ENCODE results near the gene GNAZ. TPM values are rescaled to one million over a fixed set of nuclear protein-coding genes. Genes with fewer than 3 reads are reported as not detected.
"Not testable (repeated sequence)": the region's sequence is repeated elsewhere in the genome, so short reads cannot be mapped to it uniquely, and the experiment has no call there.

GNAZ gene
- polyA plus RNA-seq, result under 1 TPM in 2 of 3 donors, not detected in 1; 0.50 to 0.96 TPM

GRCh38 chr22:23070418-23071229 is at the start of gene GNAZ:
Gene GNAZ, plus strand, starts transcription at chr22:23070519. Its CDS starts 25,177 bp downstream, at chr22:23095696.
- Mint-ChIP-seq H3K4me3 (peak within 1 kb of the TSS; percentile 85 to 91 (median 87)), H3K9me3 (no peaks in the 10 kb centered on the region), H3K36me3 (no peaks in the 10 kb centered on the region), H3K4me1 (peaks cover 22 to 40% of the 10 kb centered on the region in 2 donors), H3K27me3 (ENCODE audit: low read depth in 3 of 3) (peaks cover 4 to 8% (median 8%) of the 10 kb centered on the region in 3 donors), H3K27ac (peak within 1 kb of the TSS; percentile 53 to 83 (median 74))
- DNase-seq, result peak; percentile 23 to 25 (median 25)

GRCh38 chr22:23020659-23021293 is 49.5 kb upstream of the GNAZ start:
- no peak for DNase-seq
- Mint-ChIP-seq H3K36me3 (no peaks in the 10 kb centered on the region), H3K4me3 (no peak overlapping the region), H3K27me3 (ENCODE audit: low read depth in 3 of 3) (no peaks in the 10 kb centered on the region), H3K27ac (no peak overlapping the region), H3K9me3 (no peaks in the 10 kb centered on the region), H3K4me1 (peaks cover 0 to 7% of the 10 kb centered on the region in 2 donors)

- not testable (repeated sequence) for H3K9me3 Mint-ChIP-seq; H3K4me3 Mint-ChIP-seq; H3K4me1 Mint-ChIP-seq; DNase-seq; H3K27me3 Mint-ChIP-seq (ENCODE audit: low read depth in 3 of 3); H3K36me3 Mint-ChIP-seq; H3K27ac Mint-ChIP-seq
These were observed 48.5 kb upstream of the GNAZ start for GRCh38 chr22:23021660-23022353.

GRCh38 chr22:23023294-23023693 is 47.0 kb upstream of the GNAZ start:
- Mint-ChIP-seq H3K27ac (no peak overlapping the region), H3K27me3 (ENCODE audit: low read depth in 3 of 3) (peaks cover 0 to 2% (median 0%) of the 10 kb centered on the region in 3 donors), H3K36me3 (no peaks in the 10 kb centered on the region), H3K4me1 (no peaks in the 10 kb centered on the region), H3K9me3 (no peaks in the 10 kb centered on the region), H3K4me3 (no peak overlapping the region)
- DNase-seq, result no peak

GRCh38 chr22:23026777-23027176 is 43.5 kb upstream of the GNAZ start:
- no peaks in the 10 kb centered on the region for H3K36me3 Mint-ChIP-seq
- no peak for DNase-seq
- no peak overlapping the region for H3K4me3 Mint-ChIP-seq

GRCh38 chr22:23027849-23028248 is 42.5 kb upstream of the GNAZ start:
- not testable (repeated sequence) for H3K4me1 Mint-ChIP-seq; H3K27ac Mint-ChIP-seq; DNase-seq; H3K36me3 Mint-ChIP-seq; H3K4me3 Mint-ChIP-seq; H3K27me3 Mint-ChIP-seq (ENCODE audit: low read depth in 3 of 3); H3K9me3 Mint-ChIP-seq

More at GRCh38 chr22:23026777-23027176, 43.5 kb upstream of the GNAZ start:
- peak overlapping the region in 1 of 6 donors; percentile 9 for H3K27ac Mint-ChIP-seq
- H3K4me1 Mint-ChIP-seq, result no peaks in the 10 kb centered on the region
- H3K9me3 Mint-ChIP-seq, result no peaks in the 10 kb centered on the region
- peaks cover 0 to 7% (median 0%) of the 10 kb centered on the region in 3 donors for H3K27me3 Mint-ChIP-seq (ENCODE audit: low read depth in 3 of 3)

GRCh38 chr22:23029521-23030228 is 40.6 kb upstream of the GNAZ start:
- Mint-ChIP-seq H3K4me3 (no peak overlapping the region), H3K4me1 (no peaks in the 10 kb centered on the region), H3K27me3 (ENCODE audit: low read depth in 3 of 3) (peaks cover 0 to 7% (median 0%) of the 10 kb centered on the region in 3 donors), H3K36me3 (no peaks in the 10 kb centered on the region), H3K9me3 (no peaks in the 10 kb centered on the region), H3K27ac (no peak overlapping the region)
- no peak for DNase-seq

GRCh38 chr22:23031381-23031780 is 38.9 kb upstream of the GNAZ start:
- no peaks in the 10 kb centered on the region for H3K9me3 Mint-ChIP-seq
- peaks cover 0 to 7% (median 3%) of the 10 kb centered on the region in 3 donors for H3K27me3 Mint-ChIP-seq (ENCODE audit: low read depth in 3 of 3)
- no peak overlapping the region for H3K27ac Mint-ChIP-seq
- no peak overlapping the region for H3K4me3 Mint-ChIP-seq
- DNase-seq, result no peak
- H3K36me3 Mint-ChIP-seq, result no peaks in the 10 kb centered on the region
- no peaks in the 10 kb centered on the region for H3K4me1 Mint-ChIP-seq

- Mint-ChIP-seq H3K36me3 (no peaks in the 10 kb centered on the region), H3K27me3 (ENCODE audit: low read depth in 3 of 3) (peaks cover 2 to 6% (median 3%) of the 10 kb centered on the region in 3 donors), H3K9me3 (no peaks in the 10 kb centered on the region), H3K4me3 (no peak overlapping the region), H3K4me1 (no peaks in the 10 kb centered on the region), H3K27ac (no peak overlapping the region)
- DNase-seq, result no peak
These were observed 38.5 kb upstream of the GNAZ start for GRCh38 chr22:23031786-23032185.

GRCh38 chr22:23032658-23033057 is 37.7 kb upstream of the GNAZ start:
- no peaks in the 10 kb centered on the region for H3K36me3 Mint-ChIP-seq
- H3K9me3 Mint-ChIP-seq, result no peaks in the 10 kb centered on the region
- DNase-seq, result no peak
- no peaks in the 10 kb centered on the region for H3K4me1 Mint-ChIP-seq
- H3K27me3 Mint-ChIP-seq (ENCODE audit: low read depth in 3 of 3), result peaks cover 2 to 5% (median 3%) of the 10 kb centered on the region in 3 donors
- H3K4me3 Mint-ChIP-seq, result no peak overlapping the region
- no peak overlapping the region for H3K27ac Mint-ChIP-seq

- DNase-seq, result no peak
- Mint-ChIP-seq H3K4me3 (no peak overlapping the region), H3K36me3 (no peaks in the 10 kb centered on the region)
These were observed 37.0 kb upstream of the GNAZ start for GRCh38 chr22:23033116-23033905.

GRCh38 chr22:23034621-23035556 is 35.4 kb upstream of the GNAZ start:
- Mint-ChIP-seq H3K4me3 (no peak overlapping the region), H3K27me3 (ENCODE audit: low read depth in 3 of 3) (peaks cover 0 to 7% (median 2%) of the 10 kb centered on the region in 3 donors), H3K27ac (no peak overlapping the region)

More at GRCh38 chr22:23033116-23033905, 37.0 kb upstream of the GNAZ start:
- Mint-ChIP-seq H3K27me3 (ENCODE audit: low read depth in 3 of 3) (peaks cover 2 to 5% (median 5%) of the 10 kb centered on the region in 3 donors), H3K9me3 (no peaks in the 10 kb centered on the region), H3K27ac (no peak overlapping the region), H3K4me1 (no peaks in the 10 kb centered on the region)

More at GRCh38 chr22:23034621-23035556, 35.4 kb upstream of the GNAZ start:
- Mint-ChIP-seq H3K36me3 (no peaks in the 10 kb centered on the region), H3K4me1 (no peaks in the 10 kb centered on the region), H3K9me3 (no peaks in the 10 kb centered on the region)
- no peak for DNase-seq

All from immature natural killer cell (primary cell).